Measurements from ENCODE around the gene LY6G6F.

LY6G6F gene, protein sequence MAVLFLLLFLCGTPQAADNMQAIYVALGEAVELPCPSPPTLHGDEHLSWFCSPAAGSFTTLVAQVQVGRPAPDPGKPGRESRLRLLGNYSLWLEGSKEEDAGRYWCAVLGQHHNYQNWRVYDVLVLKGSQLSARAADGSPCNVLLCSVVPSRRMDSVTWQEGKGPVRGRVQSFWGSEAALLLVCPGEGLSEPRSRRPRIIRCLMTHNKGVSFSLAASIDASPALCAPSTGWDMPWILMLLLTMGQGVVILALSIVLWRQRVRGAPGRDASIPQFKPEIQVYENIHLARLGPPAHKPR

DNA sequence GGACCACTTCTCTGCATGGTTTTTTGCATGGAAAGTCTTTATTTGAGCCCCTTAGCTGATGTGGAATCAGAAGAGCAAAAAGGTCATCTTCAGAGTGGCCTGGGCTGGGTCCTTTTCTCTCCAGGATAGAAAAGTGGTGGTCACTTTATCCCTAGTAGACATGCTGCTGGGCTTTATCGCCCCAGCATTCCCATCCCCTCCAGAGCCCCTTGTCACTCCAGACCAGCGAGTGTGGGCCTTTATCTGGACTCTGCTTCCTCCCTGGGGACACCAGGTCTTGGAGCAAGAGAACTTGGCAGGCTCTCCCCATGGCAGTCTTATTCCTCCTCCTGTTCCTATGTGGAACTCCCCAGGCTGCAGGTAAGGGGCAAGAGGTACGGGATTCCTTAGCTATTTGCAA, at the start of gene LY6G6F:
LY6G6F (plus strand) TSS at position 268 of the 400 bp plus-strand sequence; CDS start at position 309, 41 bp downstream.
- no peak for TF ChIP-seq CTCF (IDR thresholded peaks at IDR 0.05; ENCODE audit: control extremely low read depth, extremely low read depth, low read depth, missing control alignments)
- CTCF ChIA-PET: interaction anchor here (0.6 to 2.1 kb wide), 4 partner anchors 12 to 246 kb away, joined by 3 to 8 read pairs (median 4); no protein-coding TSS in a partner anchor
- POLR2A ChIA-PET: no interaction called here
- no peak for DNase-seq (ENCODE audit: extremely low spot score)

DNA sequence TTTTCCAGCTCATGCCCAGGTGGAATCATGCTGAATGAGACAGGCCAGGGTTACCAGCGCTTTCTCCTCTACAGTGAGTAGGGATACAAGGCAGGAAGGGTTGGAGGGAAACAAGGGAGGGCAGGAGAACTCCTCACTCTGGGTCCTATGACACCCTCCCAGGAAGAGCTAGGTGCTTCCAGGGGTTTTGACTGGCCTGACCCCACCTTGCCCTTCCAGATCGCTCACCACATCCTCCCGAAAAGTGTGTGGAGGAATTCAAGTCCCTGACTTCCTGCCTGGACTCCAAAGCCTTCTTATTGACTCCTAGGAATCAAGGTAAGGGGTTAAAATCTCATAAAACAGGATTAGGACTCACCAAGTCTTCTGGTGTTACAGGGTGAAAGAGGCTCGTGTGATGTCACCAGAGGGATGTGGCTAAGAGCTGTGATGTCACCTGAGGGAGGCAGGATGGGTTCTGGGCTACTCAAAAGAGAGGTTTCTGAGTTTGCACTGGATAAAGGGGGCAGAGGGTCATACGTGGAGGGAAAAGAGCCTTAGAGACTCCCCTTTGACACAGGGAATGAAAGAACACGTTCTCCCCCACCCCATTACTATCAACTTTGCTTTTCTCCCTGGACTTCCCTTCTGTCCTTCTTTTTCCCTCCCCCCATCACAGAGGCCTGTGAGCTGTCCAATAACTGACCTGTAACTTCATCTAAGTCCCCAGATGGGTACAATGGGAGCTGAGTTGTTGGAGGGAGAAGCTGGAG, 49.1 kb upstream of the LY6G6F start:
- ChIA-PET CTCF (interaction anchor here (0.9 to 1.6 kb wide), 2 partner anchors 60 to 64 kb away, joined by 3 to 5 read pairs; partner anchors contain the start of gene NCR3), POLR2A (no interaction called here)
- no peak for DNase-seq (ENCODE audit: extremely low spot score)
- no peak for TF ChIP-seq CTCF (IDR thresholded peaks at IDR 0.05; ENCODE audit: control extremely low read depth, extremely low read depth, low read depth, missing control alignments)

GRCh38 chr6:31658158-31658688, 48.4 kb upstream of the LY6G6F start:
- DNase-seq (ENCODE audit: extremely low spot score): no peak
- CTCF ChIA-PET: interaction anchor here (0.9 to 1.6 kb wide), 2 partner anchors 60 to 65 kb away, joined by 3 to 5 read pairs; partner anchors contain the start of gene NCR3
- POLR2A ChIA-PET: no interaction called here
- no peak for TF ChIP-seq CTCF (IDR thresholded peaks at IDR 0.05; ENCODE audit: control extremely low read depth, extremely low read depth, low read depth, missing control alignments)

- ChIA-PET POLR2A (no interaction called here), CTCF (no interaction called here)
- no peak for TF ChIP-seq CTCF (IDR thresholded peaks at IDR 0.05; ENCODE audit: control extremely low read depth, extremely low read depth, low read depth, missing control alignments)
- DNase-seq (ENCODE audit: extremely low spot score): no peak
Observed at GRCh38 chr6:31658983-31659648, 47.5 kb upstream of the LY6G6F start.

DNA sequence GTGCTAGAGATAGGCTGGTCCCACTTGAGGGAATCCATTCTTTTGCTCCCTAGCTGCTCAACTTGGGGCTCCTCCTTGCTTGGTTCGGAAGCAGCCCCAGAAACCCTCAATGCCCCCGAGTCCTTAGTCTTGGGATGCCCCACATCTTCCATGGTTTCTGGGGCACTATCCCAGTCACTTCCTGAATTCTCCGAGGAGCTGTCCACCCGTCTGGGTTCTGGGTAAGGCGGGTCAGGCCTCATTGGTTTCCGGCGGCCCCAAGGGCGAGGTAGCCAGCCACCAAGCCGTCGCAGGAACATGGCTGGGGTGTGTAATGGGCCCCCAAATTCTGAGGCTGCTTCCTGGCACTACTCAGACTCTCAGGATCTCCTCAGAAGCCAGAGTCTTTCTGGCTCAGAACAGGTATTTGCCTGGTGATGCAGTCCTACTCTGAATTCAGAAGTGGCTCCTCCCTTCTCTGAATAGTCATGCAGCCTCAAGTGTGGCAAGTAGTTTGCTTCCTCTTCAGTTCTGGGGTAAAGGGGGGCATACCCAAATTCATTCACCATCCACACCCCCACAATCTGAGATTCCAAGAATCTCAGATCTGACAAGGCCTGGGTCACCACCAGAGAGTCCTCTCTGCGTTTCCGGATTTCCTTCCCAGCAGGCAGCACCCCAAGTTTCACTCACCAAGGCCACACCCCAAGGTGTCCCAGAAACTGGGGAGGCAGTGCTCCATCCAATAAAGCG, 46.9 kb upstream of the LY6G6F start:
- CTCF ChIA-PET: interaction anchor here (0.8 to 1.7 kb wide), 2 partner anchors 63 to 71 kb away, joined by 3 read pairs; no protein-coding TSS in a partner anchor
- POLR2A ChIA-PET: interaction anchor here (0.7 to 1.0 kb wide), 3 partner anchors 7 to 168 kb away, joined by 3 to 6 read pairs (median 3); partner anchors contain the start of genes BAG6 and HSPA1B
- TF ChIP-seq CTCF (IDR thresholded peaks at IDR 0.05; ENCODE audit: control extremely low read depth, extremely low read depth, low read depth, missing control alignments): no peak
- DNase-seq (ENCODE audit: extremely low spot score): no peak

Data from GM10248 (cell line).